ENCODE measurements around the gene NT5M. TPM values are rescaled to one million over a fixed set of nuclear protein-coding genes. Genes with fewer than 3 reads are reported as not detected.
A peak's percentile ranks its signal among the peaks of the same experiment; 100 is the strongest.

The NT5M gene
- total and polyA plus RNA-seq, 4 experiments from 2014 or later, result 0.37 to 2.9 (median 2.0) TPM

DNA sequence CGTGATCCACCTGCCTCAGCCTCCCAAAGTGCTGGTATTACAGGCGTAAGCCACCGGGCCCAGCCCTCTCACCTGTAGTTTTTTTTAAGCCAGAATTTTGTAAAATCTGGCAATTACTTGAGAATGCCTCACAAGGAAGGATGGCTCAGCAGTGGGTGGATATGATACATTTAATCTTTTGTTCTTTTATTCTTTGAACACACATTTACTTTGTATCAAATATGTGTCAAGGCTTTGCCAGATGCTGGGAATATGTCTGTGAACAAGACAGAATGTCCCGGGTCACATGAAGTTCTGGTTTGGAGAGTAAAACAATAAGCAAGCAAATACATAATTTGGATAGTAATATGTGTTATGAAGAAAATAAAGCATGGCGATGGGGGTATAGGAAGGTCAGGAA, 17.2 kb upstream of the NT5M start:
- H3K4me1 Mint-ChIP-seq, result peaks cover 5 to 15% (median 8%) of the 10 kb centered on the region in 4 donors
- no peak overlapping the region for H3K4me3 Mint-ChIP-seq

GRCh38 chr17:17289086-17289485, 14.1 kb upstream of the NT5M start:
- Histone ChIP-seq H3K4me3 (ENCODE audit: low read length in 2 of 2) (no peak overlapping the region), H3K9me3 (ENCODE audit: control insufficient read depth in 1 of 2, low read length in 2 of 2) (no peaks in the 10 kb centered on the region), H3K4me1 (ENCODE audit: insufficient read depth, low read length) (no peaks in the 10 kb centered on the region), H3K27ac (ENCODE audit: low read depth, low read length) (no peak overlapping the region), H3K36me3 (ENCODE audit: insufficient read depth, low read length) (no peaks in the 10 kb centered on the region), H3K27me3 (ENCODE audit: insufficient read depth, low read length) (no peaks in the 10 kb centered on the region)
- no peaks in the 10 kb centered on the region for H3K27me3 Mint-ChIP-seq
- no peaks in the 10 kb centered on the region for H3K9me3 Mint-ChIP-seq
- H3K36me3 Mint-ChIP-seq, result no peaks in the 10 kb centered on the region
- CTCF ChIA-PET (ENCODE audit: partially characterized antibody), result no interaction called here
- POLR2A ChIA-PET (ENCODE audit: partially characterized antibody), result no interaction called here
- H3K4me1 Mint-ChIP-seq, result no peaks in the 10 kb centered on the region
- H3K27ac Mint-ChIP-seq, result no peak overlapping the region
- no peak for DNase-seq
- no peak overlapping the region for H3K4me3 Mint-ChIP-seq
- intact Hi-C loops (cut with micrococcal nuclease), result no loop called here

More for the DNA sequence above, 17.2 kb upstream of the NT5M start:
- Mint-ChIP-seq H3K27me3 (no peaks in the 10 kb centered on the region), H3K27ac (peak overlapping the region in 2 of 7 donors; percentile 8 to 29), H3K9me3 (no peaks in the 10 kb centered on the region), H3K36me3 (peaks cover 0 to 5% of the 10 kb centered on the region in 2 donors)
- Histone ChIP-seq H3K4me1 (ENCODE audit: insufficient read depth, low read length) (peaks cover 7% of the 10 kb centered on the region), H3K9me3 (ENCODE audit: control insufficient read depth in 1 of 2, low read length in 2 of 2) (no peaks in the 10 kb centered on the region), H3K27ac (ENCODE audit: low read depth, low read length) (no peak overlapping the region), H3K4me3 (ENCODE audit: low read length in 2 of 2) (no peak overlapping the region), H3K27me3 (ENCODE audit: insufficient read depth, low read length) (no peaks in the 10 kb centered on the region), H3K36me3 (ENCODE audit: insufficient read depth, low read length) (no peaks in the 10 kb centered on the region)
- CTCF ChIA-PET (ENCODE audit: partially characterized antibody), result no interaction called here
- intact Hi-C loops (cut with micrococcal nuclease), result no loop called here
- no peak for DNase-seq
- POLR2A ChIA-PET (ENCODE audit: partially characterized antibody), result no interaction called here

GRCh38 chr17:17289701-17290100, 13.5 kb upstream of the NT5M start:
- intact Hi-C loops (cut with micrococcal nuclease), result no loop called here
- CTCF ChIA-PET (ENCODE audit: partially characterized antibody), result no interaction called here
- no peak overlapping the region for H3K27ac Mint-ChIP-seq
- H3K4me1 Mint-ChIP-seq, result no peaks in the 10 kb centered on the region
- POLR2A ChIA-PET (ENCODE audit: partially characterized antibody), result no interaction called here
- H3K9me3 Mint-ChIP-seq, result no peaks in the 10 kb centered on the region
- DNase-seq, result no peak
- Histone ChIP-seq H3K27me3 (ENCODE audit: insufficient read depth, low read length) (no peaks in the 10 kb centered on the region), H3K9me3 (ENCODE audit: control insufficient read depth in 1 of 2, low read length in 2 of 2) (no peaks in the 10 kb centered on the region), H3K4me3 (ENCODE audit: low read length in 2 of 2) (no peak overlapping the region), H3K4me1 (ENCODE audit: insufficient read depth, low read length) (no peaks in the 10 kb centered on the region), H3K27ac (ENCODE audit: low read depth, low read length) (no peak overlapping the region), H3K36me3 (ENCODE audit: insufficient read depth, low read length) (no peaks in the 10 kb centered on the region)
- H3K4me3 Mint-ChIP-seq, result no peak overlapping the region
- H3K36me3 Mint-ChIP-seq, result no peaks in the 10 kb centered on the region
- no peaks in the 10 kb centered on the region for H3K27me3 Mint-ChIP-seq

DNA sequence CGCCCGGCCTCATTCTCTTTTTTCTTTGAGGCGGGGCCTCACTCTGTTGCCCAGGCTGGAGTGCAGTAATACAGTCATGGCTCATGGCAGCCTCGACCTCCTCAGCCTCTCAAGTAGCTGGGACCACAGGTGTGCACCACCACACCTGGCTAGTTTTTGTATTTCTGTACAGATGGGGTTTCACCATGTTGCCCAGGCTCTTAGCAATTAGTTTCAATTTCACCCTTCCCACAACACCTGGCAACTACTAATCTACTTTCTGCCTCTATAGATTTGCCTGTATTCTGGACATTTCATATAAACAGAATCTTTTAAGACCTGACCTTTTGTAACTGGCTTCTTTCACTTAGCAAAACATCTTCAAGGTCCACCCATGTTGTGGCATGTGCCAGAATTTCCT, 8.0 kb upstream of the NT5M start:
- Histone ChIP-seq H3K4me1 (ENCODE audit: insufficient read depth, low read length) (no peaks in the 10 kb centered on the region), H3K36me3 (ENCODE audit: insufficient read depth, low read length) (no peaks in the 10 kb centered on the region), H3K27me3 (ENCODE audit: insufficient read depth, low read length) (no peaks in the 10 kb centered on the region), H3K27ac (ENCODE audit: low read depth, low read length) (no peak overlapping the region), H3K4me3 (ENCODE audit: low read length in 2 of 2) (no peak overlapping the region), H3K9me3 (ENCODE audit: control insufficient read depth in 1 of 2, low read length in 2 of 2) (no peaks in the 10 kb centered on the region)
- ChIA-PET POLR2A (ENCODE audit: partially characterized antibody) (no interaction called here), CTCF (ENCODE audit: partially characterized antibody) (no interaction called here)
- DNase-seq, result no peak
- Mint-ChIP-seq H3K4me1 (peaks cover under 1 to 2% (median 1%) of the 10 kb centered on the region in 4 donors), H3K36me3 (no peaks in the 10 kb centered on the region), H3K27ac (no peak overlapping the region), H3K4me3 (no peak overlapping the region), H3K9me3 (peaks cover 0 to 2% (median 0%) of the 10 kb centered on the region in 8 donors), H3K27me3 (peaks cover 1 to 2% of the 10 kb centered on the region in 2 donors)
- intact Hi-C loops (cut with micrococcal nuclease), result no loop called here

GRCh38 chr17:17297217-17297616, 6.0 kb upstream of the NT5M start:
- no peak overlapping the region for H3K4me3 Mint-ChIP-seq
- peaks cover 3 to 13% (median 9%) of the 10 kb centered on the region in 4 donors for H3K4me1 Mint-ChIP-seq
- H3K4me1 ChIP-seq (ENCODE audit: insufficient read depth, low read length), result peaks cover 9% of the 10 kb centered on the region
- H3K27me3 Mint-ChIP-seq, result peaks cover 1 to 2% of the 10 kb centered on the region in 2 donors
- H3K9me3 ChIP-seq (ENCODE audit: control insufficient read depth in 1 of 2, low read length in 2 of 2), result no peaks in the 10 kb centered on the region
- CTCF ChIA-PET (ENCODE audit: partially characterized antibody), result no interaction called here
- no peaks in the 10 kb centered on the region for H3K27me3 ChIP-seq (ENCODE audit: insufficient read depth, low read length)
- H3K36me3 Mint-ChIP-seq, result no peaks in the 10 kb centered on the region
- no peak overlapping the region for H3K4me3 ChIP-seq (ENCODE audit: low read length in 2 of 2)
- no peaks in the 10 kb centered on the region for H3K36me3 ChIP-seq (ENCODE audit: insufficient read depth, low read length)
- no peak for DNase-seq
- H3K9me3 Mint-ChIP-seq, result peaks cover 0 to 2% (median 0%) of the 10 kb centered on the region in 8 donors
- no peak overlapping the region for H3K27ac ChIP-seq (ENCODE audit: low read depth, low read length)
- H3K27ac Mint-ChIP-seq, result no peak overlapping the region
- POLR2A ChIA-PET (ENCODE audit: partially characterized antibody), result no interaction called here
- intact Hi-C loops (cut with micrococcal nuclease), result no loop called here

DNA sequence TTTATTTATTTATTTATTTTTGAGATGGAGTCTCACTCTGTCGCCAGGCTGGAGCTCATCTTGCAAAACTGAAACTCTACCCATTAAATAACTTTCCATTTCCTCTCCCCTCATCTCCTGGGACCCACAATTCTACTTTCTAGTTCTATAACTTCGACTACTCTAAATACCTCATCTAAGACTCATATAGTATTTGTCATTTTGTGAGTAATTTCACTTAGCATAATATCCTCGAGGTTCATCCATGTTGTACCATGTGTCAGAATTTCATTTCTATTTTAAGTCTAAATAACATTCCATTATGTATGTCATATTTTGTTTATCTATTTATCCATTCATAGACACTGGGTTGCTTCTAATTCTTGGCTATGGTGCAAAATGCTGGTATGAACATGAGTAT, 5.1 kb upstream of the NT5M start:
- no peak for DNase-seq
- no peaks in the 10 kb centered on the region for H3K9me3 ChIP-seq (ENCODE audit: control insufficient read depth in 1 of 2, low read length in 2 of 2)
- H3K4me1 Mint-ChIP-seq, result peaks cover 6 to 19% (median 13%) of the 10 kb centered on the region in 4 donors
- H3K36me3 ChIP-seq (ENCODE audit: insufficient read depth, low read length), result no peaks in the 10 kb centered on the region
- no peaks in the 10 kb centered on the region for H3K36me3 Mint-ChIP-seq
- intact Hi-C loops (cut with micrococcal nuclease), result no loop called here
- H3K4me1 ChIP-seq (ENCODE audit: insufficient read depth, low read length), result peaks cover 17% of the 10 kb centered on the region
- H3K27ac ChIP-seq (ENCODE audit: low read depth, low read length), result no peak overlapping the region
- no peak overlapping the region for H3K4me3 ChIP-seq (ENCODE audit: low read length in 2 of 2)
- POLR2A ChIA-PET (ENCODE audit: partially characterized antibody), result no interaction called here
- H3K4me3 Mint-ChIP-seq, result no peak overlapping the region
- no peaks in the 10 kb centered on the region for H3K27me3 ChIP-seq (ENCODE audit: insufficient read depth, low read length)
- H3K9me3 Mint-ChIP-seq, result peaks cover 0 to 2% (median 0%) of the 10 kb centered on the region in 8 donors
- CTCF ChIA-PET (ENCODE audit: partially characterized antibody), result no interaction called here
- H3K27ac Mint-ChIP-seq, result no peak overlapping the region
- peaks cover 1 to 2% of the 10 kb centered on the region in 2 donors for H3K27me3 Mint-ChIP-seq

GRCh38 chr17:17300624-17301568, 2.3 kb upstream of the NT5M start:
- Histone ChIP-seq H3K27ac (ENCODE audit: low read depth, low read length) (no peak overlapping the region), H3K4me1 (ENCODE audit: insufficient read depth, low read length) (peaks cover 40% of the 10 kb centered on the region), H3K4me3 (ENCODE audit: low read length in 2 of 2) (peak overlapping the region; percentile 23 to 38), H3K27me3 (ENCODE audit: insufficient read depth, low read length) (no peaks in the 10 kb centered on the region), H3K36me3 (ENCODE audit: insufficient read depth, low read length) (no peaks in the 10 kb centered on the region), H3K9me3 (ENCODE audit: control insufficient read depth in 1 of 2, low read length in 2 of 2) (no peaks in the 10 kb centered on the region)
- ChIA-PET POLR2A (ENCODE audit: partially characterized antibody) (interaction anchor here (1.3 to 1.6 kb wide), 2 partner anchors 20 kb away, joined by 3 to 5 read pairs; partner anchors contain the start of gene COPS3), CTCF (ENCODE audit: partially characterized antibody) (interaction anchor here (1.1 to 1.3 kb wide), 2 partner anchors 11 to 14 kb away, joined by 4 to 5 read pairs; no protein-coding TSS in a partner anchor)
- Mint-ChIP-seq H3K36me3 (no peaks in the 10 kb centered on the region), H3K4me3 (peak overlapping the region; percentile 35 to 71 (median 58)), H3K9me3 (peaks cover 0 to 2% (median 0%) of the 10 kb centered on the region in 8 donors), H3K27me3 (peaks cover 1 to 2% of the 10 kb centered on the region in 2 donors), H3K4me1 (peaks cover 24 to 40% (median 33%) of the 10 kb centered on the region in 4 donors), H3K27ac (peak overlapping the region in 3 of 7 donors; percentile 9 to 43 (median 17))
- intact Hi-C loops (cut with micrococcal nuclease), result no loop called here
- peak; percentile 27 to 59 (median 33) for DNase-seq
